Tibial artery (tissue), 4 donors: Measurements from ENCODE around the gene SHISA2.

Experiments used
- DNase-seq, 2 donors: peaks; one replicate each; pipeline ENCODE4 v3.0.0-alpha.2; 2019
- H3K27ac ChIP-seq, 2 donors: fragments of 200-600 bp; sonication (generic) in 1 of 2; 1 replicate in 1 of 2; 2 replicates in 1 of 2; pipeline ENCODE4 v1.5.1; 2018 to 2019; ENCODE audit warnings: mild to moderate bottlenecking in 1 of 2
- H3K27me3 ChIP-seq, 2 donors: fragments of 200-600 bp; sonication (generic) in 1 of 2; one replicate each; pipeline versions ENCODE4 v1.5.1 to v1.6.0; 2016 to 2019
- H3K36me3 ChIP-seq, 3 donors: fragments of 200-600 bp; sonication (generic) in 2 of 3; one replicate each; pipeline ENCODE4 v1.5.1; 2016 to 2019; ENCODE audit warnings: mild to moderate bottlenecking in 2 of 3
- H3K4me1 ChIP-seq, 4 donors: fragments of 200-600 bp; sonication (generic) in 2 of 4; 1 replicate in 3 of 4; 2 replicates in 1 of 4; pipeline ENCODE4 v1.5.1; 2016 to 2019
- H3K4me3 ChIP-seq, 2 donors: fragments of 200-600 bp; sonication (generic) in 1 of 2; 1 replicate in 1 of 2; 2 replicates in 1 of 2; pipeline ENCODE4 v1.5.1; 2018 to 2019; ENCODE audit warnings: mild to moderate bottlenecking in 2 of 2
- H3K9me3 ChIP-seq, 3 donors: fragments of 200-600 bp; sonication (generic) in 1 of 3; one replicate each; pipeline ENCODE4 v1.5.1; 2016 to 2019
- CTCF ChIP-seq, 2 experiments: fragments of 200-600 bp in 1 of 2; fragments of 450-650 bp in 1 of 2; IDR thresholded peaks; one replicate each; pipeline ENCODE4 v1.5.1; 2017 to 2019; ENCODE audit warnings: antibody characterized with exemption in 2 of 2, mild to moderate bottlenecking in 1 of 2, moderate library complexity in 1 of 2
- intact Hi-C: fragments of 100-400 bp; cut with DNase I; formaldehyde crosslinking; loops from one replicate; pipeline ENCODE4 v1.15.0; 2023; ENCODE audit warnings: low total_unique reads

The SHISA2 gene

GRCh38 chr13:26061947-26062346 lies 10.1 kb upstream of the SHISA2 start:
- TF ChIP-seq CTCF (IDR thresholded peaks at IDR 0.05) = no peak
- no peaks in the 10 kb centered on the region for H3K27me3 ChIP-seq
- H3K4me3 ChIP-seq = no peak overlapping the region
- no peak overlapping the region for H3K27ac ChIP-seq
- H3K4me1 ChIP-seq = no peaks in the 10 kb centered on the region
- intact Hi-C loops = no loop called here
- DNase-seq = no peak
- H3K36me3 ChIP-seq = no peaks in the 10 kb centered on the region
- no peaks in the 10 kb centered on the region for H3K9me3 ChIP-seq

GRCh38 chr13:26061256-26061655 lies 9.4 kb upstream of the SHISA2 start:
- DNase-seq = no peak
- no peaks in the 10 kb centered on the region for H3K27me3 ChIP-seq
- no peak overlapping the region for H3K27ac ChIP-seq

GRCh38 chr13:26060357-26060756 lies 8.5 kb upstream of the SHISA2 start:
- DNase-seq = no peak
- intact Hi-C loops = no loop called here
- no peaks in the 10 kb centered on the region for H3K36me3 ChIP-seq
- no peak for TF ChIP-seq CTCF (IDR thresholded peaks at IDR 0.05)
- H3K4me1 ChIP-seq = no peaks in the 10 kb centered on the region
- no peak overlapping the region for H3K27ac ChIP-seq
- H3K9me3 ChIP-seq = no peaks in the 10 kb centered on the region
- no peaks in the 10 kb centered on the region for H3K27me3 ChIP-seq
- no peak overlapping the region for H3K4me3 ChIP-seq

More at GRCh38 chr13:26061256-26061655, 9.4 kb upstream of the SHISA2 start:
- no peak for TF ChIP-seq CTCF (IDR thresholded peaks at IDR 0.05)
- H3K4me3 ChIP-seq = no peak overlapping the region
- H3K9me3 ChIP-seq = no peaks in the 10 kb centered on the region
- intact Hi-C loops = no loop called here
- H3K36me3 ChIP-seq = no peaks in the 10 kb centered on the region
- no peaks in the 10 kb centered on the region for H3K4me1 ChIP-seq

GRCh38 chr13:26058704-26059103 lies 6.9 kb upstream of the SHISA2 start:
- Histone ChIP-seq H3K27ac (no peak overlapping the region), H3K4me3 (no peak overlapping the region)
- intact Hi-C loops = loop anchor here (5.0 kb wide), 1 partner anchor 481 kb away; no protein-coding TSS in a partner anchor

GRCh38 chr13:26054896-26055295 lies 3.1 kb upstream of the SHISA2 start:
- no peaks in the 10 kb centered on the region for H3K36me3 ChIP-seq
- no peak for TF ChIP-seq CTCF (IDR thresholded peaks at IDR 0.05)
- intact Hi-C loops = loop anchor here (5.0 kb wide), 1 partner anchor 478 kb away; no protein-coding TSS in a partner anchor
- no peak overlapping the region for H3K4me3 ChIP-seq
- H3K9me3 ChIP-seq = no peaks in the 10 kb centered on the region
- H3K4me1 ChIP-seq = peaks cover 0 to 24% (median 16%) of the 10 kb centered on the region in 4 donors
- no peak for DNase-seq
- H3K27ac ChIP-seq = no peak overlapping the region
- peaks cover 0 to 39% of the 10 kb centered on the region in 2 donors for H3K27me3 ChIP-seq

More at GRCh38 chr13:26058704-26059103, 6.9 kb upstream of the SHISA2 start:
- Histone ChIP-seq H3K36me3 (no peaks in the 10 kb centered on the region), H3K27me3 (peaks cover 0 to 2% of the 10 kb centered on the region in 2 donors), H3K9me3 (no peaks in the 10 kb centered on the region), H3K4me1 (no peaks in the 10 kb centered on the region)
- DNase-seq = no peak
- TF ChIP-seq CTCF (IDR thresholded peaks at IDR 0.05) = no peak
